SHP77 treated with DMSO at 0.1 percent for 48 hours (cell line): ENCODE results near the gene NETO2.

Experiments
- DNase-seq: peaks from one replicate; lab custom pipeline; 2025; lab: John Stamatoyannopoulos, UW

Gene NETO2

GRCh38 chr16:47046726-47047523 lies 96.8 kb downstream of the NETO2 start:
- no peak for DNase-seq

- no peak for DNase-seq
Measured at GRCh38 chr16:47045459-47045858, 98.3 kb downstream of the NETO2 start.

- no peak for DNase-seq
Measured at GRCh38 chr16:47045023-47045422, 98.7 kb downstream of the NETO2 start.

- DNase-seq: no peak
Measured at GRCh38 chr16:47043970-47044684, 99.6 kb downstream of the NETO2 start.

- DNase-seq: no peak
Measured at GRCh38 chr16:47043200-47043599, 100.5 kb downstream of the NETO2 start.

GRCh38 chr16:47037746-47038458 lies 105.8 kb downstream of the NETO2 start:
- DNase-seq: no peak

- no peak for DNase-seq
Measured at GRCh38 chr16:47037396-47037745, 106.4 kb downstream of the NETO2 start.

- DNase-seq: no peak
Measured at GRCh38 chr16:47036201-47036600, 107.5 kb downstream of the NETO2 start.

GRCh38 chr16:47035436-47035835 lies 108.3 kb downstream of the NETO2 start:
- no peak for DNase-seq

- DNase-seq: no peak
Measured at GRCh38 chr16:47034455-47034854, 109.3 kb downstream of the NETO2 start.

- DNase-seq: no peak
Measured at GRCh38 chr16:47033176-47033575, 110.6 kb downstream of the NETO2 start.

- DNase-seq: no peak
Measured at GRCh38 chr16:47029724-47030123, 114.0 kb downstream of the NETO2 start.

- DNase-seq: no peak
Measured at GRCh38 chr16:47028767-47029377, 114.9 kb downstream of the NETO2 start.
